Epithelial cell of esophagus (primary cell): Measurements from ENCODE around the gene ASB2.

Experiments
- DNase-seq: peaks from one replicate; pipeline ENCODE4 v3.0.0; 2010; ENCODE audit warnings: low read depth
- H3K4me3 ChIP-seq: 2 replicates; pipeline ENCODE4 v1.5.1; 2011; ENCODE audit warnings: mild to moderate bottlenecking, low read length, control low read depth
- TF ChIP-seq, protein P1 (sequence below): IDR thresholded peaks from 2 replicates; pipeline ENCODE4 v1.5.1; 2011; ENCODE audit warnings: low read depth, mild to moderate bottlenecking, low read length, control low read depth, inconsistent platforms; ENCODE audit not compliant: insufficient read depth; ENCODE audit errors: missing control alignments

The ASB2 gene

DNA sequence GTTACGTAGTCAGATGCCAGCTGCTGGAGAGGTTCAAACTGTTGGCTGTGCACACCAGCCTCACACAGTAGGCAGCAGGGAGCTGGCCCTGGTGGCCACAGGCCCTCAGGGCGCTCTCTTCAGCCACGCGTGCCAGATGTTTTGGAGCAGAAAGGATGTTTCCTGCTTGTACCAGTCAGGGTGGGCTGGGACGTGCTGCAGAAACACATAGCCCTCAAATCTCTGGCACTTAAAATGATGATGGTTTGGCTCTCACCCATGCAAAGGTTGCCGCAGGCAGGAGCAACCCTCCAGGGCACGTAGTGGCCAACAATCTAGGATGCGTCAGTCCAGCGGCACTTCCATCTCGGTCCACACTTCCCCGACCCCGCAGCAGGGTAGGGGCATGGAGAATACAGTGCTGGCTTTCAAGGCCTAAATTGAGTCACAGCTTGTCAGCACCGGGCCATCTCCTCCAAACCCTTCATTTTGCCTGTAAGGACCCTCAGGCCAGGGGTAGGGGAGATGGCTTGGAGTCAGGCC, 50.9 kb downstream of the ASB2 start:
- TF ChIP-seq, protein P1, sequence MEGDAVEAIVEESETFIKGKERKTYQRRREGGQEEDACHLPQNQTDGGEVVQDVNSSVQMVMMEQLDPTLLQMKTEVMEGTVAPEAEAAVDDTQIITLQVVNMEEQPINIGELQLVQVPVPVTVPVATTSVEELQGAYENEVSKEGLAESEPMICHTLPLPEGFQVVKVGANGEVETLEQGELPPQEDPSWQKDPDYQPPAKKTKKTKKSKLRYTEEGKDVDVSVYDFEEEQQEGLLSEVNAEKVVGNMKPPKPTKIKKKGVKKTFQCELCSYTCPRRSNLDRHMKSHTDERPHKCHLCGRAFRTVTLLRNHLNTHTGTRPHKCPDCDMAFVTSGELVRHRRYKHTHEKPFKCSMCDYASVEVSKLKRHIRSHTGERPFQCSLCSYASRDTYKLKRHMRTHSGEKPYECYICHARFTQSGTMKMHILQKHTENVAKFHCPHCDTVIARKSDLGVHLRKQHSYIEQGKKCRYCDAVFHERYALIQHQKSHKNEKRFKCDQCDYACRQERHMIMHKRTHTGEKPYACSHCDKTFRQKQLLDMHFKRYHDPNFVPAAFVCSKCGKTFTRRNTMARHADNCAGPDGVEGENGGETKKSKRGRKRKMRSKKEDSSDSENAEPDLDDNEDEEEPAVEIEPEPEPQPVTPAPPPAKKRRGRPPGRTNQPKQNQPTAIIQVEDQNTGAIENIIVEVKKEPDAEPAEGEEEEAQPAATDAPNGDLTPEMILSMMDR, result no peak
- no peak overlapping the region for H3K4me3 ChIP-seq
- no peak for DNase-seq

DNA sequence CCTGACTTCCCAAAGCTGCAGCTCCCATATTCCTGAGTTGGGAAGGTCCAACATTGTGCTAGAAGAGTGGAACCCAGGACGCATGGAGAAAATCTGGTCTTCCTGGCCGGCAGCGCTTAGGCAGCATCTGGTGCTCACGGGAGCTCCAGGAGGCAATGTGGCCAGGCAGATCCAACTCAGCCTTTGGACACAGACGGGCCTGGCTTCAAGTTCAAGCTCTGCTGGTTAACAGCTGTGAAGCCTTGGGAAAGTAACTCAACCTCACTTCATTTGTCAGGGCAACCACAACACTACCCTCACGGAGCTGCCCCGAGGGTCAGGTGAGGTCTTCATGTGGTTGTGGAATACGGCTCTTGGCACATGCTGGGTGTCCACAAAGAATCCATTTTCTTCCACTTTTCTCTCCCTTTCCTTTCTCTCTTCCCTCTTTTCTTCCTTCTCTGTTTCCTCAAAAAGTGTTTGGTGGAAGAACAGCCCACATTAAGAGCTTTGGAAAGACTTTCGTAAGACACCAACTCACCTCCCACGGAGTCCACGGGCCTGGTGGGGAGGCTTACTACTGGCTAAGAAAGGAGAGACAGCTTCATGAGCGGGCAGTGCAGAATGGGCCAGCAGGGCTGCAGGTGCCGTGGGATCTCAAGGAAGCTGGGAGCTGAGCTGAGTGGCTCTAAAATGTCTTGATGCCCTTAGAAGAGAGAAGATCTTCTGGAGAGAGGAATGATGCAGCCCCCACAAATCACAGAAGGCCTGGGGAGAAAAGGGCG, 51.6 kb downstream of the ASB2 start:
- TF ChIP-seq, protein P1, result no peak
- DNase-seq, result no peak
- H3K4me3 ChIP-seq, result no peak overlapping the region

DNA sequence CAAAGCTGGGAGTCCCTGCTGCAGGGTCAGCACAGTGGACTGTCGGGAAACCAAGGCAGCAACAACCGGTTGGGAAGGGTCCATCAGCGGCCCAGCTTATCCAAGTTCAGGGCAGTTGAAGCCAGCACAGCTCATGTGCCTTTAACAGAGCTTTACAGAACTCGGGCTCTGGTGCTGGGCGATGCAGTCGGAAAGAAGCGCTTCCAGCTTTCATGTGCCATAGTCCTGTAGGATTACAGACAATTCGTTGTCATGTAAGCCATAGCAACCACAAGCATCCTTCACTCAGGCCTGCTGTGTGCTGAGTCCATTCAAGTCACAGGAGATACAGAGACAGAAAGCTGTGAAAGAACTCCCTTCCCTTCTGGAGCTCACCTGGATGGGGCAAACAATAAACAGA, 52.7 kb downstream of the ASB2 start:
- H3K4me3 ChIP-seq, result no peak overlapping the region
- TF ChIP-seq, protein P1, result no peak
- DNase-seq, result no peak

DNA sequence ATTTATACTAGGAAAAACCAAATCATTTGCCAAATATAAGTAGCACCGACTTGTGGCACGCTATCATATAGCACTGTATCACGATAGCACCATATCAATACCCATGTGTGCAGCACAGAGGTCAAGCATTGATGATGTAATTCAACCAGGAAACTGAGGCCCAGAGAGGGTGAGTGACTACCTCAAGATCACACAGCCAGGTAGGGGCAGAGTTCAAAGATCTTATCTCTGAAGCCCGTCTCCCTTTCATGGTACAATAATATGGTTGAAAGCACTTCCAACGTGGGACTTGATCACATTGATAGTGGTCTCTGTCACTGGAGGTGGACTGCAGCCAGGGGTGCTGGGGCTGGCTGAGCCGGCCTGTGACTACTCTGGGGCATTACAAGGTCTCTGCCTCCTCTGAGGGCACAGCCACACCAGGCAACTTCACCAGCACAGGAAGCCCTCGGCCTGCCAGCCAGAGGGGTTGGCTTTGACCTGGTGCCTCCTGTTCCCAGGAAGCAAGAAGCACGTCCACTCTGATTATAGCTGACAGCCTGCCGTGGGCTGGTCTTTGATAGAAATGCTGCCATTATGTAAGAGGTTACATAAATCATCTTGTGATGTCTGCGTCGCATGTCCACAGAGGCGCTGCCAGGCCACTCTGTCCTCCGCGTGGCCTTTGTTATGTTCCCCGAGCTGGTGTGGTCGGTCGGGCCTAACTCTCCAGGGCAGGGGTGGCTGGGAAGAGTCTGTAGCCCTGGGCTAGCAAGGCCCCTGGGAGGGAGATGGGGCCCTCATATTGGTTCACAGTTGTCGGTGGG, 55.2 kb downstream of the ASB2 start:
- DNase-seq, result no peak
- H3K4me3 ChIP-seq, result no peak overlapping the region
- TF ChIP-seq, protein P1, result no peak

DNA sequence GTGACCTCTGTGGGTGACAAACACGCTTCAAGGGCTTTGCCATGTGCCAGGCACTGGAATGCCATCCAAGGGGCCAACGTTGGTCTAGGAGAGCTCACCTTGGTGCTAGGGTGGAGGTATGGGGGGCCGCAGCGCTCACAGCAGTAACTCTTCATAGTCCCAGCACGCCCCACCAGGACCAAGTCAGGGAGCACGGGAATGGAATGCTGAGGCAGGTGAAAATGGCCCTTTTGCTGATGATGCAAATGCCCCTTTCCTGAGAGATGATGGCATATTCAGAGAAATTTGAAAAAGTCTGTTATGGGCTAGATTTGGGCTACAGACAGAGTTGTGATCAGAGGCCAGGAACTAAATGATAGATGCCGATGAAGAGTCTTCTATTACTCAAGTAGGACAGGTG, 59.2 kb downstream of the ASB2 start:
- H3K4me3 ChIP-seq, result no peak overlapping the region
- no peak for DNase-seq
- TF ChIP-seq, protein P1, result no peak

DNA sequence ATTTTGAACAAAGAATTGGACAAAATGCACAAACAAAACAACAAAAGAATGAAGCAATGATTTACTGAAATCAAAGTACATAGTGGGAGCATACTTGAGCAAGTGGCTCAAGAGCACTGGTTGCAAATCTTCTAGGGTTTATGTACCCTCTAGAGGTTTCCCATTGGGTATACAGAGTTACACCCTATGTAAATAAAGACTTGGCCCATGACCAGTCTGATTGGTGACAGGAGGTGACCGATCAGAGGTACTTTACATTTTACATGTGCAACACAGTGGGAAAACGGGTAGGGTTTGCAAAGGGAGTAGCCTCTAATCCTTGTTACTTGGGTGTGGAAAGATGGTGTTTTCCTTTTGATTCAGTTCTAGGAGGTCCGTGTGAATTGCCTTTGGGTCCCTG, 59.9 kb downstream of the ASB2 start:
- TF ChIP-seq, protein P1, result no peak
- no peak overlapping the region for H3K4me3 ChIP-seq
- no peak for DNase-seq

DNA sequence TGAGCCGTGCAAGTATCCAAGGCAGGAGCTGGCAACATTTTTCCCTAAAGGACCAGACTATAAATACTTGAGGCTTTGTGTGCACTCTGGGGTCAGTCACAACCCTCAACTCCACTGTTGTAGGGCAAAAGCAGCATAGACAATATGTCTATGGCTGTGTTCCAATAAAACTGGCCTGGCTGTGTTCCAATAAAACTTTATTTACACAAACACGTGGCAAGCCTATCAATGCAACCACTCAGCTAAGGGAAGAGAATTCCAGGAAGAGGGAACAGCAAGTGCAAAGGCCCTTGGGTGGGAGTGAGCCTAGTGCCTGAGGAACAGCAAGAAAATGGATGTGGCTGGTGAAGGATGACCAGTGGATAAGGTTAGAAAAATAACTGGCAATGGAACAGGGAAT, 60.6 kb downstream of the ASB2 start:
- no peak for DNase-seq
- no peak overlapping the region for H3K4me3 ChIP-seq
- TF ChIP-seq, protein P1, result no peak
